ENCODE data around the gene MGAT3. TPM values are rescaled to one million over a fixed set of nuclear protein-coding genes. Genes with fewer than 3 reads are reported as not detected.

The MGAT3 gene
- total RNA-seq, 2 experiments from 2014 or later: 0.18 to 0.23 TPM

DNA sequence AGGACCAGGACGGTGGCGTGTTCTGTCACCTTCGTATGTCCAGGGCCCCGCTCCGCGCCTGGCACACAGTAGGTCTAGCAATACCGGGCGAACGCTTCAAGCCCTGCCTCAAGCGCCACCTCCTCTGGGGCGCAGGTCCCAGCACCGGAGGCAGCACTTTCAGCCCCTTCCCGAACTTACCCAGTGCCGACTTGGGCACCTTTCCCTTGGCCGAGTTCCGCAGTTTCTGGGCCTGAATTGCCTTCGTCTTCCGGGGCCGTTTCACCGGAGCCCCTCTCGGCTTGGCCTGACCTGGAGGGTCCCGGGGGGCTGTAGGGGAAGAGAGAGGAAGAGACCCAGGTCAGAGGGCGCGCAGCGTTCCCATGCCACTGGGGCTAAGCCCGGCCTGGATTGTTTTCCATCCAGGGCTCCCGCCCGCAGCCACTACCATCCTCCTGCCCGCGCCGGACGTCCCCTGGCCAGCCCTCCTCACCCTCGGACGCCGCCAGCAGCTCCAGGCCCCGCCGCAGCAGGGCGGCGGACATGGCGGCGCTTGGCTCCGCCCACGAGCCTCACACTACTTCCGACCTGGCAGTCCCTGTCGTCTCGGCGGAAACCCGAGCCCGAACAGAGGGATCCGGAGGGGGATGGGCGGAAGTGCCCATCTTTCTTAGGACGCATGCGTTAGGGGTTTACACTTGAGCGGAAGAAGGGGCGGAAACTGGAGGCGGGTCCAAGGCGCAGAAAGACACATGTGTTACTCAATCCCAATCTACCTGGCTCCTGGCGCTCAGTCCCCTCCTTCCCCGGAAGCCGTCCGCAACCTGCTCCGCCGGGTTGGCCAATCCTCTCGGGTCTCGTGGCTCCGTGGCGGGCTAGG, 75.6 kb downstream of the MGAT3 start, which contains the start of gene RPS19BP1:
Gene RPS19BP1, minus strand, starts transcription at position 534 of the 859 bp plus-strand sequence. Its CDS starts 10 bp downstream, at position 524.
- Mint-ChIP-seq H3K4me1 (peaks cover 51% of the 10 kb centered on the region), H3K36me3 (ENCODE audit: low read depth) (peaks cover 37% of the 10 kb centered on the region)
- POLR2A ChIA-PET: interaction anchor here (0.6 to 2.1 kb wide), 6 partner anchors 10 to 362 kb away, joined by 4 to 11 read pairs (median 6); partner anchors contain the start of genes ATF4 and RPL3

DNA sequence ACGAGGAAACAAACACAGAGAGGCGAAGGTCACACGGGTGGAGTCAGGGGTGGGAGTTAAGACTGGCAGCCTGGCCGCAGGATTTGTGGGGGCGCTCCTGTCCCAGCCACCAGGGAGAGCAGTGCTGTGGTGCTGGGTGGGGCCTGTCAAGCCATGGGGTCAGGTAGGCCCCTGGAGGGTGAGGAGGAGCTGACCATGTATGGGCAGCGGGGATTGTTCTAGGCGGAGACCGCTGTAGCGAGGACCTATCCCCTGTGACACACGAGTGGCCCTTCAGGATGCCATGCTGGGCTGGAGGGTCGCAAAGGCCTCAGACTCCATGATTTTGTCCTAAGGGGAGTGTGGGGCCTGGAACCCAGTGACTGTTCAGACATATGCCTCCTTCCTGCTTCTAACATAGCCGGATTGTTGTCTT, 77.3 kb downstream of the MGAT3 start:
- ChIA-PET CTCF (interaction anchor here (0.5 to 2.8 kb wide), 31 partner anchors 15 to 1954 kb away, joined by 3 to 43 read pairs (median 4); partner anchors contain the start of genes LGALS2 and MIEF1), POLR2A (interaction anchor here (0.8 to 1.0 kb wide), 3 partner anchors 214 to 502 kb away, joined by 3 read pairs; partner anchors contain the start of gene RPL3)
- intact Hi-C loops (cut with DNase I, micrococcal nuclease): loop anchor here (1.0 to 10.0 kb wide), 8 partner anchors 371 to 813 kb away; partner anchors contain the start of genes ADSL (in 1 of the 2) and GRAP2 (in 1 of the 2)
- Mint-ChIP-seq H3K36me3 (ENCODE audit: low read depth) (peaks cover 27% of the 10 kb centered on the region), H3K27me3 (no peaks in the 10 kb centered on the region), H3K9me3 (ENCODE audit: low read depth) (no peaks in the 10 kb centered on the region), H3K4me3 (no peak overlapping the region), H3K4me1 (peaks cover 35% of the 10 kb centered on the region), H3K27ac (peak overlapping the region; percentile 78)
- ATAC-seq (no peak), DNase-seq (no peak)

More for the DNA sequence above, 75.6 kb downstream of the MGAT3 start, which contains the start of gene RPS19BP1:
- Mint-ChIP-seq H3K4me3 (peak within 1 kb of the TSS; percentile 98), H3K9me3 (ENCODE audit: low read depth) (no peaks in the 10 kb centered on the region), H3K27me3 (no peaks in the 10 kb centered on the region), H3K27ac (peak within 1 kb of the TSS; percentile 92)
- intact Hi-C loops (cut with DNase I, micrococcal nuclease): loop anchor here (1.0 to 10.0 kb wide), 14 partner anchors 12 to 815 kb away; partner anchors contain the start of genes ADSL (in 2 of the 2), ATF4 (in 2 of the 2), MIEF1 (in 2 of the 2) and CBX6 (in 1 of the 2)
- CTCF ChIA-PET: interaction anchor here (1.2 to 4.8 kb wide), 5 partner anchors 10 to 396 kb away, joined by 4 to 100 read pairs (median 6); partner anchors contain the start of gene MIEF1
- DNase-seq: peak; percentile 100
- peak; percentile 89 for ATAC-seq

DNA sequence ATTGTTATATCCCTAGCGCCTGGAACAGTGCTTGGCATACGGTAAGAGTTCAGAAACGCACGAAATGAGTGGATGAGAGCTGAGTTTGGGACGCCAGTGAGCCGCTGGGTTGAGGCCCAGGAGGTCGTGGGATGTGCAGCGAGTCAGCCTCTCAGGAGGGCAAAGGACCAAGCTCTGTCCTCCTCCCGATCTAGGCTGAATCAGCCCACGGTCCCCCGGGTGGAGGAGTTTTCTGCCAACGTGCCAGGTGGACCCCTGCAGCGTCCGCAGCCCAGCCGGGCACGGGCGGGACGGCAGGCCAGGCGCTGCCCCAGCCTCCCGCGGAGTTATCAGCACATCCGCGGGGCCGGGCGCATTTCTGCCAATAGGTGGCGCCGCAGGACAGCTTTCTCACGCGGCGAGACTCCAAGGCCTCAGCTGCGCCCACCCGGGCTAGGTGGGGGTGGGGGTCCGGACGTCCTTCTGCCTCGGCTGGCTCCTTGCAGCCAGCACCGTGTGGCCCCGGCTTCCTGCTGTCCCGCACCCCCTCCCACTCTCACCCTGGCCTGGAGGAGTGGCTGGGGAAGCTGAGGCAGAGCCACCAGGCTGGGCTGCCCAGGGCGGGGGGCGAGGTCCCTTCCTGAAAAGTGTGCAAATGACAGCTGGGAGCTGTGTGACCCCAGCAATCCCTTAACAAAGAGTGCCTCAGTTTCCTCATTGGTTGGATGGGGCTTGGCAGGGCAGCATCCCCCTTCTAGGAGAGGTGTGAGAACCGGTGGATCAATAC, 78.0 kb downstream of the MGAT3 start:
- intact Hi-C loops (cut with DNase I, micrococcal nuclease): loop anchor here (1.0 to 10.0 kb wide), 8 partner anchors 370 to 813 kb away; partner anchors contain the start of genes ADSL (in 1 of the 2) and GRAP2 (in 1 of the 2)
- ATAC-seq (peak; percentile 8), DNase-seq (peak; percentile 91)
- H3K4me3 Mint-ChIP-seq: no peak overlapping the region
- H3K27me3 Mint-ChIP-seq: no peaks in the 10 kb centered on the region
- H3K9me3 Mint-ChIP-seq (ENCODE audit: low read depth): no peaks in the 10 kb centered on the region
- ChIA-PET POLR2A (interaction anchor here (0.6 to 1.0 kb wide), 4 partner anchors 215 to 502 kb away, joined by 3 to 4 read pairs (median 3); partner anchors contain the start of gene RPL3), CTCF (interaction anchor here (0.5 to 2.8 kb wide), 37 partner anchors 14 to 1955 kb away, joined by 3 to 43 read pairs (median 3); partner anchors contain the start of genes LGALS2 and MIEF1)
- H3K36me3 Mint-ChIP-seq (ENCODE audit: low read depth): peaks cover 20% of the 10 kb centered on the region
- H3K4me1 Mint-ChIP-seq: peaks cover 28% of the 10 kb centered on the region
- peak overlapping the region; percentile 78 for H3K27ac Mint-ChIP-seq

DNA sequence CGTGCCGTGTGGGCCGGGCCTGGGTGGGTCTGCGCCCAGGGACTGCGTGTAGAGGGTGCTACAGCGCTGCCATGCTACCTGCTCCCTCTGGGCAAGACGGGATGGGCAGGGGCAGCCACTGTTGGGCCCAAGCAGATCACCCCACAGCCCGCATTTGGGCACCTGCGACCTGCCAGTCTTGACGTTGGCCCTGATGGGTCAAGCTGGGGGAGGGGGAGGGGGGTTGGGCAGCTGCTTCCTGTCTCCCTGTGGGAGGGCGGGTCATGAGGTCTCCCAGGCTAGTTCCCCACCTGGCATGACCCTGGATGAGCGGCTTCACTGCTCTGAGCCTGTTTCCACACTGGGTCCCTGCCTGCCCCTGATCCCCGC, 78.5 kb downstream of the MGAT3 start:
- H3K4me3 Mint-ChIP-seq: no peak overlapping the region
- peaks cover 23% of the 10 kb centered on the region for H3K4me1 Mint-ChIP-seq
- H3K9me3 Mint-ChIP-seq (ENCODE audit: low read depth): no peaks in the 10 kb centered on the region
- no peak overlapping the region for H3K27ac Mint-ChIP-seq
- no peaks in the 10 kb centered on the region for H3K27me3 Mint-ChIP-seq
- intact Hi-C loops (cut with DNase I, micrococcal nuclease): loop anchor here (2.0 to 10.0 kb wide), 3 partner anchors 369 to 405 kb away; partner anchors contain the start of gene GRAP2 (in 1 of the 2)
- DNase-seq (no peak), ATAC-seq (no peak)
- peaks cover 16% of the 10 kb centered on the region for H3K36me3 Mint-ChIP-seq (ENCODE audit: low read depth)
- POLR2A ChIA-PET: interaction anchor here (1.0 kb wide), 1 partner anchor 501 kb away, joined by 3 read pairs; no protein-coding TSS in a partner anchor
- CTCF ChIA-PET: interaction anchor here (0.6 to 2.8 kb wide), 21 partner anchors 14 to 832 kb away, joined by 3 to 43 read pairs (median 4); no protein-coding TSS in a partner anchor

DNA sequence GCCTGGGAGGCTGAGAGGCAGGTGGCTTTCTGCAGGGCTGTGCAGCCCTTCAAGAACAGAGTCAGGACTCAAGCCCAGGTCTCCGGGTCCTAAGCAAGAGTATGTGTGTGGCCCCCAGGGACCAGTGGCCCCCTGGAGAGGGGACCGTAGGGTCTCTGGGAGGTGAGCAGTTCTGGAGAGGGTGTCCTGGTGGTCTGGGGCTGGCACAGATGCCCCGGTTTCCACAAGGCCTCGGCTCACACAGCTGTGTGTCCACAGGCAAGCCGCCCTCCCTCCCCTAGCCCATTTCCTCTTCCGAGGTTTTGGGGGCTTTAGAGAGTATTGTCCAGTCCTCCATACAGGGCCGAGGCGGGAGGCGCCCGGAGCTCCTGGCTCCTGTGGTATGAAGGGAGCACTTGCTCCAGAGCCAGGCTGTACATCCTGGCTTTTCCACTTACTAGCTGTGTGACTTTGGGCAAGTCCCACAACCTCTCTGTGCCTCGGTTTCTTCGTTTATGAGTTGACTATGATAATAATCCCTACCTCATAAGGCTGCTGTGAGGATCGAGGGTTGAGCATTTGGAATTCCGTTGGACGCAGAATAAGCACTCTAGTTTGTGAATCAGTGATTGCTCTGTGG, 79.1 kb downstream of the MGAT3 start:
- no peak for DNase-seq
- Mint-ChIP-seq H3K9me3 (ENCODE audit: low read depth) (no peaks in the 10 kb centered on the region), H3K4me1 (peaks cover 17% of the 10 kb centered on the region), H3K4me3 (no peak overlapping the region), H3K27ac (no peak overlapping the region), H3K36me3 (ENCODE audit: low read depth) (peaks cover 11% of the 10 kb centered on the region), H3K27me3 (no peaks in the 10 kb centered on the region)
- CTCF ChIA-PET: interaction anchor here (0.5 to 2.8 kb wide), 7 partner anchors 131 to 503 kb away, joined by 3 to 43 read pairs (median 3); no protein-coding TSS in a partner anchor
- POLR2A ChIA-PET: no interaction called here
- intact Hi-C loops (cut with DNase I, micrococcal nuclease): loop anchor here (2.0 to 10.0 kb wide), 3 partner anchors 369 to 405 kb away; partner anchors contain the start of gene GRAP2 (in 1 of the 2)
- ATAC-seq: no peak

DNA sequence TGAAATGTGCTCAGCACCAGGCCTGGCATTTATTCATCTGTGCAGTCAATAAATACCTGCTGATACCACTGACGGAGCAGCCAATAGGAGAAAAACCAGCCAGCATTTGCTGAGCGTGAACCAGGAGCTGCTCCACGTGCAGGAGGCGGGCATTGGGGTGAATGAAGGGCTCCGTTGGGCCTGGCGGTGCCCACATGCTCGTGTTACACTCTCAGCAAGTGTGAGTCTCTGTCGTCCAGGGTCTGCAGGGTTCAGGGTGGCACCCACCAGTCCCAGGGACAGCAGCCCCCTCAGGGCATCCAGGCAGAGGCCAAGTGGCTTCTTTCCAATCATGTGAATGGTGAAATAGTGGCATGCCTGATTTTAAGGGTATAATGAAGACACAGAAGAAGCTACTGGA, 79.9 kb downstream of the MGAT3 start:
- no peaks in the 10 kb centered on the region for H3K27me3 Mint-ChIP-seq
- peaks cover 4% of the 10 kb centered on the region for H3K36me3 Mint-ChIP-seq (ENCODE audit: low read depth)
- no peak overlapping the region for H3K4me3 Mint-ChIP-seq
- no peak overlapping the region for H3K27ac Mint-ChIP-seq
- POLR2A ChIA-PET: no interaction called here
- intact Hi-C loops (cut with DNase I, micrococcal nuclease): loop anchor here in 1 of 2 experiments (10.0 kb wide), 2 partner anchors 368 to 398 kb away; partner anchors contain the start of gene GRAP2
- DNase-seq (no peak), ATAC-seq (no peak)
- CTCF ChIA-PET: interaction anchor here (0.6 to 2.8 kb wide), 7 partner anchors 40 to 810 kb away, joined by 3 to 16 read pairs (median 3); no protein-coding TSS in a partner anchor
- H3K9me3 Mint-ChIP-seq (ENCODE audit: low read depth): no peaks in the 10 kb centered on the region
- H3K4me1 Mint-ChIP-seq: peaks cover 10% of the 10 kb centered on the region

DNA sequence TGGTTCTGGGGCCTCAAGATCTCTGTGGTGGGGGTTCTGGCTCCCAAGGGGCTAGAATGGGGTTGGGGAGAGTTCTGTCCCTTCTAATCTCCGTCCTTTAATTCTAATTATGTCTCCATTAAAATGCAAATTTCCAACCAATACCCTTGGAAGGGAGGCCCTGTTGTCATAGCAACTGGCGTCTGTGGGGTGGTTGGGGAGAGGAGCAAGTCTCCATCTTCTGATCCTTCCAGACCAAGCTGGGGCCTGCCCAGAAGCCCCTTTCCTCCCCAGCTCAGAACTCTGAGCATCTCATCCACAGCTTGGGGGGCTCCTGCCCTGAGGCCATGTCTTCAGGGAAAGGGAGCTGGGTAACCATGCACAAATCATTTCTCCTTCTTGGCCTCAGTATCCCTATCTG, 81.2 kb downstream of the MGAT3 start:
- Mint-ChIP-seq H3K4me1 (peaks cover 6% of the 10 kb centered on the region), H3K9me3 (ENCODE audit: low read depth) (no peaks in the 10 kb centered on the region), H3K4me3 (no peak overlapping the region), H3K27ac (no peak overlapping the region), H3K36me3 (ENCODE audit: low read depth) (no peaks in the 10 kb centered on the region), H3K27me3 (no peaks in the 10 kb centered on the region)
- DNase-seq: no peak
- no peak for ATAC-seq
- intact Hi-C loops (cut with DNase I, micrococcal nuclease): loop anchor here in 1 of 2 experiments (10.0 kb wide), 2 partner anchors 367 to 397 kb away; partner anchors contain the start of gene GRAP2
- POLR2A ChIA-PET: no interaction called here
- CTCF ChIA-PET: interaction anchor here (0.8 to 2.8 kb wide), 3 partner anchors 209 to 498 kb away, joined by 3 to 16 read pairs (median 10); no protein-coding TSS in a partner anchor

Other genes starting within 250 kb of the MGAT3 start
- 1 to 10 TPM; 2.5 to 3.4 TPM for gene PDGFB, start 212.0 kb upstream of the MGAT3 start, total RNA-seq
- 1,000 to 10,000 TPM; 2,519 to 3,155 TPM for gene RPL3, start 137.4 kb upstream of the MGAT3 start, total RNA-seq
- gene SYNGR1, start 107.0 kb upstream of the MGAT3 start, total RNA-seq: under 1 TPM; 0.58 to 0.89 TPM
- gene TAB1, start 57.2 kb upstream of the MGAT3 start, total RNA-seq: 10 to 100 TPM; 15.0 to 17.1 TPM
- 10 to 100 TPM; 43.2 to 44.9 TPM for gene MIEF1, start 45.3 kb downstream of the MGAT3 start, total RNA-seq
- gene ATF4, start 63.5 kb downstream of the MGAT3 start, total RNA-seq: 100 to 1,000 TPM; 580 to 680 TPM
- 10 to 100 TPM; 42.8 to 68.8 TPM for gene RPS19BP1, start 75.7 kb downstream of the MGAT3 start, total RNA-seq
- under 1 TPM; 0.37 to 0.39 TPM for gene CACNA1I, start 113.7 kb downstream of the MGAT3 start, total RNA-seq